Neural progenitor cell (in vitro differentiated cells): ENCODE measurements around the gene RELCH. TPM values are rescaled to one million over a fixed set of nuclear protein-coding genes. Genes with fewer than 3 reads are reported as not detected.

Source experiments
- DNase-seq: peaks from one replicate; pipeline ENCODE4 v3.0.0-alpha.2; 2016; ENCODE audit warnings: low spot score
- H2AFZ ChIP-seq: fragments of 200-600 bp; sonication (generic); replicated peaks from 2 replicates; pipeline ENCODE4 v1.6.1; 2016; ENCODE audit warnings: antibody characterized with exemption
- H3F3A ChIP-seq: fragments of 200-600 bp; sonication (generic); 2 replicates; pipeline ENCODE4 v1.6.1; 2016; ENCODE audit warnings: antibody characterized with exemption, low read depth
- H3K27ac ChIP-seq: fragments of 200-600 bp; sonication (generic); 2 replicates; pipeline ENCODE4 v1.5.1; 2016; ENCODE audit warnings: mild to moderate bottlenecking
- H3K27me3 ChIP-seq: fragments of 200-600 bp; sonication (generic); 2 replicates; pipeline ENCODE4 v1.6.1; 2016; ENCODE audit warnings: mild to moderate bottlenecking, moderate library complexity
- H3K36me3 ChIP-seq: fragments of 200-600 bp; sonication (generic); 2 replicates; pipeline ENCODE4 v1.5.1; 2016
- H3K4me1 ChIP-seq: fragments of 200-600 bp; sonication (generic); 2 replicates; pipeline ENCODE4 v1.6.1; 2016; ENCODE audit warnings: mixed run types
- H3K4me2 ChIP-seq: fragments of 200-600 bp; sonication (generic); 2 replicates; pipeline ENCODE4 v1.6.1; 2016
- H3K4me3 ChIP-seq: fragments of 200-600 bp; sonication (generic); 2 replicates; pipeline ENCODE4 v1.5.1; 2016
- H3K79me2 ChIP-seq: fragments of 200-600 bp; sonication (generic); 2 replicates; pipeline ENCODE4 v1.6.1; 2016; ENCODE audit warnings: low read depth
- H3K9ac ChIP-seq: fragments of 200-600 bp; sonication (generic); 2 replicates; pipeline ENCODE4 v1.6.1; 2016
- H3K9me3 ChIP-seq: fragments of 200-600 bp; sonication (generic); 2 replicates; pipeline ENCODE4 v1.5.1; 2016; ENCODE audit warnings: low read depth
- H4K20me1 ChIP-seq: fragments of 200-600 bp; sonication (generic); 2 replicates; pipeline ENCODE4 v1.6.1; 2016; ENCODE audit warnings: low read depth
- H3K27ac Mint-ChIP-seq: 3 replicates; pipeline ENCODE4 v1.8.0; 2021; ENCODE audit warnings: mixed read lengths
- H3K27me3 Mint-ChIP-seq: 2 replicates; pipeline ENCODE4 v1.8.0; 2022; ENCODE audit warnings: low read depth, mild to moderate bottlenecking, inconsistent platforms, moderate library complexity, mixed read lengths; ENCODE audit not compliant: insufficient read depth
- H3K36me3 Mint-ChIP-seq: 3 replicates; pipeline ENCODE4 v1.8.0; 2021; ENCODE audit warnings: mixed read lengths
- H3K4me1 Mint-ChIP-seq: 3 replicates; pipeline ENCODE4 v1.8.0; 2021; ENCODE audit warnings: mixed read lengths
- H3K4me3 Mint-ChIP-seq: 3 replicates; pipeline ENCODE4 v1.8.0; 2021; ENCODE audit warnings: mild to moderate bottlenecking, moderate library complexity, mixed read lengths
- H3K9me3 Mint-ChIP-seq: 3 replicates; pipeline ENCODE4 v1.8.0; 2020; ENCODE audit warnings: mixed read lengths
- EZH2 ChIP-seq: fragments of 200-600 bp; sonication (generic); IDR thresholded peaks from 2 replicates; pipeline ENCODE4 v1.6.1; 2017; ENCODE audit warnings: antibody characterized with exemption, mild to moderate bottlenecking, moderate library complexity
- EZH2phosphoT487 ChIP-seq: fragments of 200-600 bp; sonication (generic); IDR thresholded peaks from 2 replicates; pipeline ENCODE4 v1.6.1; 2017; ENCODE audit warnings: antibody characterized with exemption
- total RNA-seq: library from RNA; depleted of rRNA; stranded (reverse); fragments of >200 nt; gene quantifications from 2 replicates; pipeline ENCODE4 v1.2.3, GENCODE V29; 2015; ENCODE audit warnings: low replicate concordance
- TF ChIP-seq, protein P1 (sequence below): fragments of 200-600 bp; sonication (generic); IDR thresholded peaks from 2 replicates; pipeline ENCODE4 v1.5.1; 2017; ENCODE audit warnings: antibody characterized with exemption, mild to moderate bottlenecking

Gene RELCH
- total RNA-seq, 1 donor from 2014 or later: 40.9 TPM

DNA sequence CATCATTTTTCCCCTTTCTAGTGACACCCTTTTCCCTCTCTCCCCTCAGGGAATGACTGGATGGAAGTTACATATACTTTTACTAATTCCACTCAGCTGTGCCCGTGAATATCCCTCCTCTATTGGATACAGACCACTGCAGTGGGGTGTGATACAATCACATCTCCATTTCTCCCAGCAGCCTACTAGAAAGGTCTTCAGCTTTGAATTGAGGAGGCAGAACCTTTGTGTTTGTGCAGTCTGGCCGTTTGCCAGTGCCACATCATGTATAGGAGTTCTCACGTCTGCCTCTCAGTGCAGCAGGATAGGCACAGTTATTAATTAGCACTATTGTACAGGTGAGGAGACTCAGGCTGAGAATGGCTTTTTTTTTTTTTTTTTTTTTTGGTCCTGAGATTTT, 154.4 kb downstream of the RELCH start:
- Histone ChIP-seq H3K4me1 (peaks cover 20% of the 10 kb centered on the region), H3K36me3 (no peaks in the 10 kb centered on the region), H3K79me2 (no peaks in the 10 kb centered on the region), H3K27ac (no peak overlapping the region), H4K20me1 (no peaks in the 10 kb centered on the region), H3K9ac (no peak overlapping the region), H3K27me3 (no peaks in the 10 kb centered on the region), H3K4me3 (no peak overlapping the region), H2AFZ (no peak overlapping the region), H3K9me3 (no peaks in the 10 kb centered on the region), H3K4me2 (no peak overlapping the region), H3F3A (peaks cover 11% of the 10 kb centered on the region)
- Mint-ChIP-seq H3K27ac (no peak overlapping the region), H3K4me1 (peaks cover 38% of the 10 kb centered on the region), H3K36me3 (no peaks in the 10 kb centered on the region), H3K4me3 (peak overlapping the region; percentile 63), H3K9me3 (no peaks in the 10 kb centered on the region), H3K27me3 (peaks cover 4% of the 10 kb centered on the region)
- no peak for DNase-seq
- TF ChIP-seq, protein P1, sequence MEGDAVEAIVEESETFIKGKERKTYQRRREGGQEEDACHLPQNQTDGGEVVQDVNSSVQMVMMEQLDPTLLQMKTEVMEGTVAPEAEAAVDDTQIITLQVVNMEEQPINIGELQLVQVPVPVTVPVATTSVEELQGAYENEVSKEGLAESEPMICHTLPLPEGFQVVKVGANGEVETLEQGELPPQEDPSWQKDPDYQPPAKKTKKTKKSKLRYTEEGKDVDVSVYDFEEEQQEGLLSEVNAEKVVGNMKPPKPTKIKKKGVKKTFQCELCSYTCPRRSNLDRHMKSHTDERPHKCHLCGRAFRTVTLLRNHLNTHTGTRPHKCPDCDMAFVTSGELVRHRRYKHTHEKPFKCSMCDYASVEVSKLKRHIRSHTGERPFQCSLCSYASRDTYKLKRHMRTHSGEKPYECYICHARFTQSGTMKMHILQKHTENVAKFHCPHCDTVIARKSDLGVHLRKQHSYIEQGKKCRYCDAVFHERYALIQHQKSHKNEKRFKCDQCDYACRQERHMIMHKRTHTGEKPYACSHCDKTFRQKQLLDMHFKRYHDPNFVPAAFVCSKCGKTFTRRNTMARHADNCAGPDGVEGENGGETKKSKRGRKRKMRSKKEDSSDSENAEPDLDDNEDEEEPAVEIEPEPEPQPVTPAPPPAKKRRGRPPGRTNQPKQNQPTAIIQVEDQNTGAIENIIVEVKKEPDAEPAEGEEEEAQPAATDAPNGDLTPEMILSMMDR: no peak
- TF ChIP-seq EZH2phosphoT487 (no peak), EZH2 (no peak)

DNA sequence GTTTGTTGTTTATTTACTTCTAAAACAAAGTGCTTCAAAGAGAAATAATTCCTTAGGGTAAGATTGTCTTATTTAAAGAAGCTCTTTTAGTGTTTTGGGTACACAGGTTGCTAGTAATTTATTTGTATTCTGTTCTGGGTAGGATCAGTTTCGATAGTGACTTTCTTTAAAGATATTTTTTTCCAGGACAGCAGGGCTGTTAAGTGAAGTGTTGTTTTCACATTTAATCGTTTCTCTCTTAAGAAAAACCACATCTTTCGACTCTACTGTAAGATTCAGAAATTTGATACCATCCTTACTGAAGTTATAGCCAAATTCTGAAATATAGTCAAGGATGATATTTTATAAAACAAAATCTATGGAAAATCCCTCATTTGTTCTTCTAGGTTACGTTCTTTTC, 155.8 kb downstream of the RELCH start:
- H3K27me3 Mint-ChIP-seq: no peaks in the 10 kb centered on the region
- Histone ChIP-seq H3K4me1 (peaks cover 28% of the 10 kb centered on the region), H3K27ac (no peak overlapping the region), H3K9me3 (no peaks in the 10 kb centered on the region), H3K79me2 (no peaks in the 10 kb centered on the region), H3K36me3 (no peaks in the 10 kb centered on the region), H3K4me2 (no peak overlapping the region), H3K27me3 (no peaks in the 10 kb centered on the region), H3F3A (peaks cover 18% of the 10 kb centered on the region), H4K20me1 (no peaks in the 10 kb centered on the region), H3K9ac (no peak overlapping the region), H3K4me3 (no peak overlapping the region), H2AFZ (no peak overlapping the region)
- TF ChIP-seq EZH2 (no peak), EZH2phosphoT487 (no peak)
- TF ChIP-seq, protein P1: no peak
- no peak for DNase-seq
- peaks cover 47% of the 10 kb centered on the region for H3K4me1 Mint-ChIP-seq
- no peak overlapping the region for H3K27ac Mint-ChIP-seq
- H3K4me3 Mint-ChIP-seq: no peak overlapping the region
- no peaks in the 10 kb centered on the region for H3K36me3 Mint-ChIP-seq
- no peaks in the 10 kb centered on the region for H3K9me3 Mint-ChIP-seq

DNA sequence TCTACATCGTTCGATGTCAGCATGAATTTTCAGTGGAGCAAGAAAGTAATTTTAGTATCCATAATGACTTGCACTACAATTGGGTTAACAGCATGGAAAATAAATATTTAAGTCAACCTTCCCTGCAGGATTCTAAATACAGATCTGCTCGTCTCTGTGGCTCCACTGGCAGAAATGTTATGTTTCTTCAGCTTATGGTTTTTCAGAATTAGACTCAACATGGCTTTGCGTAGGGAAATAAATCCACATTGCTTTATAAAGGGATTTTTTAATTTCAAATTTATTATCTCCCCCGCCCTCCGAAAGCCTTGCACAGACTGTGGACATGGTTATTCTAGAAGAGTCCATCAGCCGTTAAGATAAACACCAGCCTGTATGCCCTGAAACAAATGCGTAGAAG, 156.3 kb downstream of the RELCH start:
- H3K4me1 Mint-ChIP-seq: peaks cover 47% of the 10 kb centered on the region
- H3K9me3 ChIP-seq: no peaks in the 10 kb centered on the region
- H3K4me3 Mint-ChIP-seq: no peak overlapping the region
- no peaks in the 10 kb centered on the region for H3K27me3 ChIP-seq
- no peak overlapping the region for H3K9ac ChIP-seq
- no peak overlapping the region for H3K27ac ChIP-seq
- H3K4me3 ChIP-seq: no peak overlapping the region
- H3K4me2 ChIP-seq: no peak overlapping the region
- TF ChIP-seq, protein P1: no peak
- TF ChIP-seq EZH2phosphoT487 (no peak), EZH2 (no peak)
- no peaks in the 10 kb centered on the region for H3K79me2 ChIP-seq
- peaks cover 14% of the 10 kb centered on the region for H3F3A ChIP-seq
- DNase-seq: no peak
- H3K27me3 Mint-ChIP-seq: no peaks in the 10 kb centered on the region
- H4K20me1 ChIP-seq: no peaks in the 10 kb centered on the region
- H2AFZ ChIP-seq: no peak overlapping the region
- no peak overlapping the region for H3K27ac Mint-ChIP-seq
- H3K4me1 ChIP-seq: peaks cover 25% of the 10 kb centered on the region
- no peaks in the 10 kb centered on the region for H3K36me3 ChIP-seq
- H3K36me3 Mint-ChIP-seq: no peaks in the 10 kb centered on the region
- H3K9me3 Mint-ChIP-seq: no peaks in the 10 kb centered on the region
